GM19043 (cell line): ENCODE measurements around the gene RHBDD2.

Experiments
- ATAC-seq: cut with Tn5 transposase; IDR thresholded peaks from one replicate; pipeline ENCODE4 v1.9.1; 2021; ENCODE audit warnings: low read depth; ENCODE audit not compliant: unreplicated experiment

The RHBDD2 gene

DNA sequence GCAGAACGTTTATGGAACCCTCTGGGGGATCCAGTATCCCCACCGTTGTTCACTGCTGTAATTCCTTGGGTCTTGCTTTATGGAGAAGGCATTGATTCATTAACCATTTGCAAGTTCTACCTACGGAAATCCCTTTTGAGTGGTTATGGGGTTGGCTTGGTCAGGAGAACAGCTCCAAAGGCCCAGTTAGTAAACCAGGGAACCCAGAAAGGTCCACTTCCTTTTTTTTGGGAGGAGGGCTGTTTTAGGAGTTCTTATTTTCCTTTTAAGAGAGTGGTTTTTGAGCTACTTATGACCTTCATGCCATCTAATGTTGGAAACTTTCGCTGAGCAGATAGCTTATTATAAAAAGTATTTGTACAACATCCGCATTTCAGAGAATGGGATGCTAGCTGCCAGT is 37.4 kb downstream of the RHBDD2 start:
- ATAC-seq = no peak

DNA sequence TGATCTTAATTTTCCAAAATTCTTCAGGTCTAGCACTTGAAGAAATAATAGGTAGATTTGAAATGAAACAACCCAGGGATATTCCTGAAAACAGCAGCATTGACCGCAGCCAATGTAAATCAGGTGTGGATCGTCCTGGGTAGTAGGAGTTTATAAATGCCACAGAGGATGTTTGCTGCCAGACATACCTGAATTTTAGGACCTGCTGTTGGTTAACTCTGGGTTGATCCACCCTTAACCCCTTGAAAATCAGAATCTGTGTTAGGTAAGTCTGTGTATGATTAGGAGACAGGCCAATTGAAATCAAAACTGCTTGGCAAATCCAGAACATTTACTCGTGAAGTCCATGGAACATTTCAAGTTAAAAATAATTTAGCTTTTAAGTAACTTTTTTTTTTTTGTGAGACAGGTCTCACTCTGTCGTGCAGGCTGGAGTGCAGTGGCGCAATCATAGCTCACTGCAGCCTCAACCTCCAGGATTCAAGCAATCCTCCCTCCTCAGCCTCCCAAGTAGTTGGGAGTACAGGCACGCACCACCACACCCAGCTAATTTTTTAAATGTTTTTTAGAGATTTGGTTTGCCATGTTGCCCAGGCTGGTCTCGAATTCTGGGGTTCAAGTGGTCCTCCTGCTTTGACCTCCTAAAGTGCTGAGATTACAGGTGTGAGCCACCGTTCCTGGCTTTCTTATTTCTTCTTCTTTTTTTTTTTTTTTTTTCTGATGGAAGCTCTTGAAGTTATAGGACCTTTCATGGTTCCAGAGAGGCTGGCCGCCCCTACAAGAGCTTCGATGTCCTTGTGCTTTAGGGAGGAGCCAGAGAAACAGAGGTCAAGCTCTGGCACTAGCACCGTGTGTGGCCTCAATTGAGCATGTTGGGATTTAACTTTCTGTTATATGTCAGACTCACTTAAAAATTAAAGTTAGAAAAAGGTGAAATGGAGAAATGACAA is 38.1 kb downstream of the RHBDD2 start:
- ATAC-seq = no peak

GRCh38 chr7:75920431-75921161 is 41.8 kb downstream of the RHBDD2 start:
- no peak for ATAC-seq

DNA sequence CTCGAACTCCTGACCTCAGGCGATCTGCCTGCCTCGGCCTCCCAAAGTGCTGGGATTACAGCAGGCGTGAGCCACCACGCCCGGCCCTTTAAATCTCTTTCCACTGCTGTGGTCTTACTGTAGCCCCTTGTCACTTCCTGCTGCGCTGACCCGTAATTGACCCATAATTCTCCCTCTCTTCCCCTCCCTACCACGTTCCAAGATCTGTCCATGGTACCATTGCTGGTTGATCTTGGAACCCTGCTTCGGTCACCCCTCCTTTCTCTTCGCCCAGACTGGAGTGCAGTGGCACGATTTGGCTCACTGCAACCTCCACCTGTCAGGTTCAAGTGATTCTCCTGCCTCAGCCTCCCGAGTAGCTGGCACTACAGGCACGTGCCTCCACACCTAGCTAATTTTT is 42.6 kb downstream of the RHBDD2 start:
- ATAC-seq = no peak

- no peak for ATAC-seq
Observed at GRCh38 chr7:75922966-75923603, 44.3 kb downstream of the RHBDD2 start.

- ATAC-seq = no peak
Observed at GRCh38 chr7:75924256-75924655, 45.4 kb downstream of the RHBDD2 start.

DNA sequence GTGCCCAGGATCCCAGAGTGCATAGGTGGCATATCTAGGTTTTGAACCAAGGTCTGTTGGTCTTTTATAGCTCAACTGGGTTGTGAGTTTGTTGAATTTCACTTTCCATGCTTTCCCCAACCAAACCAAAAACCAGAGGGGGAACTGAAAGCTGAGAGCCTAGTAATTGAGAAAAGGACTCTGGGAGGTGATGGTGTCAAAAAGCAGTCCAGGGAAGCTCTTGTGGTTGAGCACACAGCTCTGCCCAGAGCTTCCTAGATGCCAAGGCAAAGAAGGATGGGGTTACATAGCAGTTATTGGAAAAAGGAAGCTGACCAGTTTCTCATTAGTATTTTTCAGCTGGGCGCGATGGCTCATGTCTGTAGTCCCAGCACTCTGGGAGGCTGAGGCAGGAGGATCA is 46.1 kb downstream of the RHBDD2 start:
- ATAC-seq = no peak

DNA sequence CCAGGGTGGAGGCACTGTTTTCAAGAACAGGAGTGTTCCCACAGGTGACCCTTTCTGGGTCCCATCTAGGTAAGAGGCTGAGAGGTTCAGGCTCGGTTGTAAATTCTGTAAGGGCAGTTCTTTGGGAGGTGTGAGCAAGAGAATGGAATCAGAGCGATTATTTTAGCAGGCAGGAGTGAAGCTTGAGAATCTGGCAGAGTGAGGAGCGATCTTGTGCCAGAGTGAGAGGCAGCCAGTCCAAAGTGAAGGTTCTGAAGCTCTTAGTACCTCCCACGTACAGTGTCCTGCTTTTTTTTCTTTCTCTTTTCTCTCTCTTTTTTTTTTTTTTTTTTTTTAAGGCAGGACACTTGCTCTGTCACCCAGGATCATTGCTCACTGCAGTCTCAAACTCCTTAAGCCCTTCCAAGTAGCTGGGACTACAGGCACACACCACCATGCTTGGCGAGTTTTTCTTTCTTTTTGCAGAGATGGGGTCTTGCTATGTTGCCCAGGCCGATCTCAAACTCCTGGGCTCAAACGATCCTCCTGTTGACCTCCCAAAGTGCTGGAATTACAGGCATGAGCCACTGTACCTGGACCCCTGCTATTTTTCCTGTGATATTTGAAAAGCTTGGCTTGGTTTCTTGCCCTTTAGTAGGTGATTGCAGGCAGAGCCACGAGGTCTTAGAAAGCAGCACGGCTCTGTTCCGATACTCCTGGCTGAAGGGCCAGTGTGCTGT is 47.0 kb downstream of the RHBDD2 start:
- ATAC-seq = no peak

DNA sequence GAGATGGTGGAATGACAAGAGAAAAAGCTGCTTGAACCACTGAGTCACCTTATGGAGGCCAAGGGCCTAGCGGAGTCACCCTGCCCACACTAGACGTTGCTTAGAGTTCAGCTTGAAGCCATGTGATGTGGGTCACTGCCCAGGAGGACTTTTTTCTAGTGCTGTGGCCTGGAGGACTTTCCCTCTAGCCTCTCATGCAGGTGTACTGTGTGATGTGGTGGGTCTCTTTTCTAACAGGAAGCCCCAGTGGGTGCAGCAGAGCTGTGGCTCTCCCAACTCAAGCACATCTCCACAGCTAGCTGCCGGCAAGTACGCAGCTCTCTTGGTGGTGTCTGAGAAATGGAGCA is 49.7 kb downstream of the RHBDD2 start:
- peak; percentile 87 for ATAC-seq

GRCh38 chr7:75931680-75932079 is 52.8 kb downstream of the RHBDD2 start:
- no peak for ATAC-seq

GRCh38 chr7:75937958-75938786 is 59.3 kb downstream of the RHBDD2 start:
- ATAC-seq = no peak
